ENCODE measurements around the gene SLC1A2.

SLC1A2 gene

GRCh38 chr11:35285471-35285870, 133.9 kb downstream of the SLC1A2 start:
- DNase-seq = no peak
- peaks cover 0 to 53% (median 32%) of the 10 kb centered on the region in 4 donors for H3K4me1 ChIP-seq
- H3K36me3 ChIP-seq = no peaks in the 10 kb centered on the region
- intact Hi-C loops (cut with DNase I; ENCODE audit: low total_unique reads) = no loop called here
- TF ChIP-seq CTCF (IDR thresholded peaks at IDR 0.05) = no peak
- H3K4me3 ChIP-seq = no peak overlapping the region
- no peaks in the 10 kb centered on the region for H3K27me3 ChIP-seq
- H3K27ac ChIP-seq = peak overlapping the region; percentile 17 to 32
- no peaks in the 10 kb centered on the region for H3K9me3 ChIP-seq

GRCh38 chr11:35282221-35282882, 137.0 kb downstream of the SLC1A2 start:
- Histone ChIP-seq H3K4me3 (no peak overlapping the region), H3K4me1 (peaks cover 0 to 46% (median 15%) of the 10 kb centered on the region in 4 donors), H3K27ac (peak overlapping the region; percentile 65 to 76), H3K27me3 (no peaks in the 10 kb centered on the region), H3K36me3 (no peaks in the 10 kb centered on the region), H3K9me3 (no peaks in the 10 kb centered on the region)
- DNase-seq = no peak
- intact Hi-C loops (cut with DNase I; ENCODE audit: low total_unique reads) = no loop called here
- no peak for TF ChIP-seq CTCF (IDR thresholded peaks at IDR 0.05)

- Histone ChIP-seq H3K4me3 (no peak overlapping the region), H3K27me3 (no peaks in the 10 kb centered on the region), H3K9me3 (no peaks in the 10 kb centered on the region), H3K4me1 (peaks cover 0 to 46% (median 17%) of the 10 kb centered on the region in 4 donors), H3K36me3 (no peaks in the 10 kb centered on the region), H3K27ac (peak overlapping the region; percentile 65 to 76)
- TF ChIP-seq CTCF (IDR thresholded peaks at IDR 0.05) = no peak
- peak in 1 of 2 donors; percentile 64 for DNase-seq
- intact Hi-C loops (cut with DNase I; ENCODE audit: low total_unique reads) = no loop called here
These were observed 138.1 kb downstream of the SLC1A2 start for GRCh38 chr11:35281169-35281688.

GRCh38 chr11:35280727-35281126, 138.6 kb downstream of the SLC1A2 start:
- no peaks in the 10 kb centered on the region for H3K9me3 ChIP-seq
- no peak for DNase-seq
- no peaks in the 10 kb centered on the region for H3K36me3 ChIP-seq
- H3K27me3 ChIP-seq = no peaks in the 10 kb centered on the region
- H3K4me1 ChIP-seq = peaks cover 0 to 46% (median 22%) of the 10 kb centered on the region in 4 donors
- intact Hi-C loops (cut with DNase I; ENCODE audit: low total_unique reads) = no loop called here
- no peak overlapping the region for H3K4me3 ChIP-seq
- TF ChIP-seq CTCF (IDR thresholded peaks at IDR 0.05) = no peak
- peak overlapping the region; percentile 65 to 76 for H3K27ac ChIP-seq

GRCh38 chr11:35277827-35278226, 141.5 kb downstream of the SLC1A2 start:
- intact Hi-C loops (cut with DNase I; ENCODE audit: low total_unique reads) = no loop called here
- no peaks in the 10 kb centered on the region for H3K9me3 ChIP-seq
- TF ChIP-seq CTCF (IDR thresholded peaks at IDR 0.05) = no peak

More at GRCh38 chr11:35277827-35278226, 141.5 kb downstream of the SLC1A2 start:
- Histone ChIP-seq H3K4me3 (no peak overlapping the region), H3K27me3 (no peaks in the 10 kb centered on the region), H3K36me3 (no peaks in the 10 kb centered on the region), H3K4me1 (peaks cover 0 to 57% (median 31%) of the 10 kb centered on the region in 4 donors), H3K27ac (no peak overlapping the region)
- DNase-seq = no peak

Data from tibial artery (tissue), 4 donors.